ENCODE measurements around the gene RASSF8. TPM values are rescaled to one million over a fixed set of nuclear protein-coding genes. Genes with fewer than 3 reads are reported as not detected.

Gene RASSF8
- total RNA-seq, 1 experiment from 2014 or later = 51.2 TPM

DNA sequence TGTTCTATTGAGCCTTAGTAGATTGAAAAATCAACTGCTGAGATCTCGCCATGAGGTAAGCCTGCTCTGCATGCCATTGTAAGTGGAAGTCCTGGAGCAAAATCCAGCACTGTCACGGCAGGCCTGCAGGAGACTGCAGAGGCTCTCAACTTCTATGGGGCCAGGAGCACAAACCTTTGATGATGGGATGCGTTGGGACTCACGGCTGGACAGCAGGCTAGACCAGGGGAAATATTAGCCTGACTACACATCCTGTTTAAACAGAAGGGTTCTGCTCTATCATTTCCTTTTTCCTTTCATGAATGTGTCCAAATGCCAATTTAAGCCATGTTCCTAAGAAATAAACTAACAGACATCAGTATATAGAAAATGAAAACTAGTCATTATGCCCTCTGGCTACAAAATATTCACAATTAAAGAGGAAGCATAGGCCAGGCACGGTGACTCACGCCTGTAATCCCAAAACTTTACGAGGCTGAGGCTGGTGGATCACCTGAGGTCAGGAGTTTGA lies 33.9 kb upstream of the RASSF8 start:
- intact Hi-C loops (cut with micrococcal nuclease) = loop anchor here (1.0 to 2.0 kb wide), 7 partner anchors 35 to 155 kb away; no protein-coding TSS in a partner anchor
- ATAC-seq = peak; percentile 83
- TF ChIP-seq, protein P1, sequence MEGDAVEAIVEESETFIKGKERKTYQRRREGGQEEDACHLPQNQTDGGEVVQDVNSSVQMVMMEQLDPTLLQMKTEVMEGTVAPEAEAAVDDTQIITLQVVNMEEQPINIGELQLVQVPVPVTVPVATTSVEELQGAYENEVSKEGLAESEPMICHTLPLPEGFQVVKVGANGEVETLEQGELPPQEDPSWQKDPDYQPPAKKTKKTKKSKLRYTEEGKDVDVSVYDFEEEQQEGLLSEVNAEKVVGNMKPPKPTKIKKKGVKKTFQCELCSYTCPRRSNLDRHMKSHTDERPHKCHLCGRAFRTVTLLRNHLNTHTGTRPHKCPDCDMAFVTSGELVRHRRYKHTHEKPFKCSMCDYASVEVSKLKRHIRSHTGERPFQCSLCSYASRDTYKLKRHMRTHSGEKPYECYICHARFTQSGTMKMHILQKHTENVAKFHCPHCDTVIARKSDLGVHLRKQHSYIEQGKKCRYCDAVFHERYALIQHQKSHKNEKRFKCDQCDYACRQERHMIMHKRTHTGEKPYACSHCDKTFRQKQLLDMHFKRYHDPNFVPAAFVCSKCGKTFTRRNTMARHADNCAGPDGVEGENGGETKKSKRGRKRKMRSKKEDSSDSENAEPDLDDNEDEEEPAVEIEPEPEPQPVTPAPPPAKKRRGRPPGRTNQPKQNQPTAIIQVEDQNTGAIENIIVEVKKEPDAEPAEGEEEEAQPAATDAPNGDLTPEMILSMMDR (conservative IDR thresholded peaks at IDR 0.05; ENCODE audit: low read depth, low read length) = 0 out of 2 replicates have a peak, but pooled peaks have one; percentile 27
- no peak for TF ChIP-seq EZH2 (IDR thresholded peaks at IDR 0.05; ENCODE audit: low read length, unreplicated experiment)
- peak; percentile 54; the same call in 1 of the 2 replicates for TF ChIP-seq EZH2phosphoT487 (IDR thresholded peaks at IDR 0.05; ENCODE audit: borderline replicate concordance, low read length)
- no peaks in the 10 kb centered on the region for H3K27me3 ChIP-seq (ENCODE audit: low read length)
- peak overlapping the region; percentile 92 for H3K27ac ChIP-seq (ENCODE audit: low read length)
- peaks cover 70% of the 10 kb centered on the region for H3K4me1 ChIP-seq (ENCODE audit: insufficient read depth, low read length)
- peak overlapping the region; percentile 69 for H3K9ac ChIP-seq (ENCODE audit: low read length)
- CTCF ChIA-PET = no interaction called here
- POLR2A ChIA-PET (ENCODE audit: unreplicated experiment) = interaction anchor here (0.6 kb wide), 1 partner anchor 33 kb away, joined by 3 read pairs; no protein-coding TSS in a partner anchor
- H3K4me3 ChIP-seq (ENCODE audit: low read length) = peak overlapping the region; percentile 18; the same call in 1 of the 2 replicates
- peak; percentile 100 for DNase-seq
- H2AFZ ChIP-seq (ENCODE audit: low read length) = peak overlapping the region; percentile 12
- BruUV-seq (replicated peaks) = no TSS peak
- peak overlapping the region; percentile 51 for H3K4me2 ChIP-seq (ENCODE audit: low read length)
- H3K36me3 ChIP-seq (ENCODE audit: low read depth, low read length) = no peaks in the 10 kb centered on the region
- no peaks in the 10 kb centered on the region for H3K9me2 ChIP-seq (replicated peaks; ENCODE audit: low read length)
- H3F3A ChIP-seq (ENCODE audit: low read length, unreplicated experiment) = peaks cover 16% of the 10 kb centered on the region
- no peaks in the 10 kb centered on the region for H4K20me1 ChIP-seq (ENCODE audit: low read length)
- no peaks in the 10 kb centered on the region for H3K79me2 ChIP-seq (ENCODE audit: low read length)
- no peaks in the 10 kb centered on the region for H3K9me3 ChIP-seq (ENCODE audit: low read length)

DNA sequence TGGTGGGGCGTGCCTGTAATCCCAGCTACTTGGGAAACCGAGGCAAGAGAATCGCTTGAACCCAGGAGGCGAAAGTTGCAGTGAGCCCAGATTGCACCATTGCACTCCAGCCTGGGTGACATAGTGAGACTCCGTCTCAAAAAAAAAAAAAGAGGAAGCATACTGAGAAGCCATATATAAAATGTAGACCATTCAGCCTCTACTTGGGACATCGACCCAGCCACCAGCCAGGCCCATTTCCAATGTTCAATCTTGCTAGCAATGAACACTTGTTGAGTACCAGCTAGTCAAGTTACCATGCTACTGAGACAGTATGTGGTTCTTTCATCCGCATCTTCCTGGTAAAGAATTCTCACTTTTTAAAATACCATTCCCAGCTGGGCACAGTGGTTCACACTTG lies 33.4 kb upstream of the RASSF8 start:
- intact Hi-C loops (cut with micrococcal nuclease) = loop anchor here (2.0 kb wide), 2 partner anchors 104 to 112 kb away; no protein-coding TSS in a partner anchor
- no TSS peak for BruUV-seq (replicated peaks)
- Histone ChIP-seq H3K27me3 (ENCODE audit: low read length) (no peaks in the 10 kb centered on the region), H3K9me2 (replicated peaks; ENCODE audit: low read length) (no peaks in the 10 kb centered on the region), H4K20me1 (ENCODE audit: low read length) (no peaks in the 10 kb centered on the region), H3K27ac (ENCODE audit: low read length) (peak overlapping the region; percentile 92), H3K4me3 (ENCODE audit: low read length) (no peak overlapping the region), H3K36me3 (ENCODE audit: low read depth, low read length) (no peaks in the 10 kb centered on the region), H3K79me2 (ENCODE audit: low read length) (no peaks in the 10 kb centered on the region), H3K9ac (ENCODE audit: low read length) (peak overlapping the region; percentile 32), H3K4me1 (ENCODE audit: insufficient read depth, low read length) (peaks cover 72% of the 10 kb centered on the region), H3F3A (ENCODE audit: low read length, unreplicated experiment) (peaks cover 16% of the 10 kb centered on the region), H2AFZ (ENCODE audit: low read length) (no peak overlapping the region), H3K4me2 (ENCODE audit: low read length) (peak overlapping the region; percentile 55), H3K9me3 (ENCODE audit: low read length) (no peaks in the 10 kb centered on the region)
- TF ChIP-seq EZH2phosphoT487 (IDR thresholded peaks at IDR 0.05; ENCODE audit: borderline replicate concordance, low read length) (no peak), EZH2 (IDR thresholded peaks at IDR 0.05; ENCODE audit: low read length, unreplicated experiment) (no peak)
- TF ChIP-seq, protein P1 (conservative IDR thresholded peaks at IDR 0.05; ENCODE audit: low read depth, low read length) = no peak
- ChIA-PET POLR2A (ENCODE audit: unreplicated experiment) (interaction anchor here (0.6 kb wide), 1 partner anchor 33 kb away, joined by 3 read pairs; no protein-coding TSS in a partner anchor), CTCF (no interaction called here)
- no peak for ATAC-seq
- no peak for DNase-seq

DNA sequence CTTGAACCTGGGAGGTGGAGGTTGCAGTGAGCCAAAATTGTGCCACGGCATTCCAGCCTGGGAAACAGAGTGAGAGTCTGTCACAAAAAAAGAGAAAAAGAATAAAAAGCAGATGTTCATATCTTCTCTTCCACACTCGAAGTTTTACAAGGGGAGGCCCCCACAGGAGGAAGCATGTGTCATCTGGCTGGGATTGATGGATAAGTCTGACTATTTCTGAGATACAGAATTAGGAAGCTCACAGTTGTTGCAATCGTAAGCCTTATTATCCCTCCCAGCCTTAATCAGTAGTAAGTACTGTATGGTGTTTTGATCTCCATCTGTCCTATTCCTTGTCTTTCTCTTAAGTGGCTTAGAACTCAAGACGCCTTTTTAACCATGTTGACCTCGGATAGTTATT lies 31.9 kb upstream of the RASSF8 start:
- BruUV-seq (replicated peaks) = no TSS peak
- ChIA-PET CTCF (no interaction called here), POLR2A (ENCODE audit: unreplicated experiment) (no interaction called here)

More for the DNA sequence above, 31.9 kb upstream of the RASSF8 start:
- Histone ChIP-seq H3K4me2 (ENCODE audit: low read length) (0 out of 2 replicates have a peak overlapping the region, but pooled peaks have one; percentile 3), H3K36me3 (ENCODE audit: low read depth, low read length) (no peaks in the 10 kb centered on the region), H3F3A (ENCODE audit: low read length, unreplicated experiment) (peaks cover 16% of the 10 kb centered on the region), H3K9ac (ENCODE audit: low read length) (no peak overlapping the region; the same call in 1 of the 2 replicates), H3K27me3 (ENCODE audit: low read length) (no peaks in the 10 kb centered on the region), H3K4me1 (ENCODE audit: insufficient read depth, low read length) (peaks cover 67% of the 10 kb centered on the region), H3K9me2 (replicated peaks; ENCODE audit: low read length) (no peaks in the 10 kb centered on the region), H3K27ac (ENCODE audit: low read length) (peak overlapping the region; percentile 91), H3K9me3 (ENCODE audit: low read length) (no peaks in the 10 kb centered on the region), H2AFZ (ENCODE audit: low read length) (no peak overlapping the region), H4K20me1 (ENCODE audit: low read length) (no peaks in the 10 kb centered on the region), H3K4me3 (ENCODE audit: low read length) (no peak overlapping the region), H3K79me2 (ENCODE audit: low read length) (no peaks in the 10 kb centered on the region)
- TF ChIP-seq, protein P1 (conservative IDR thresholded peaks at IDR 0.05; ENCODE audit: low read depth, low read length) = no peak
- TF ChIP-seq EZH2 (IDR thresholded peaks at IDR 0.05; ENCODE audit: low read length, unreplicated experiment) (no peak), EZH2phosphoT487 (IDR thresholded peaks at IDR 0.05; ENCODE audit: borderline replicate concordance, low read length) (no peak)
- ATAC-seq = no peak
- DNase-seq = peak; percentile 62
- intact Hi-C loops (cut with micrococcal nuclease) = no loop called here
